ENCODE measurements around the gene FXYD6. TPM values are rescaled to one million over a fixed set of nuclear protein-coding genes. Genes with fewer than 3 reads are reported as not detected.

Gene FXYD6
- total RNA-seq, 1 donor from 2014 or later, result 45.8 TPM

- H3K4me3 ChIP-seq (ENCODE audit: low read depth, low read length), result no peak overlapping the region
Observed at GRCh38 chr11:117917591-117918151, 41.2 kb upstream of the FXYD6 start.

GRCh38 chr11:117916956-117917355 is 40.5 kb upstream of the FXYD6 start:
- no peak overlapping the region for H3K4me3 ChIP-seq (ENCODE audit: low read depth, low read length)
- no peak for TF ChIP-seq CTCF (IDR thresholded peaks at IDR 0.05; ENCODE audit: insufficient read depth, low read length, poor library complexity, severe bottlenecking)
- no peaks in the 10 kb centered on the region for H3K36me3 ChIP-seq (ENCODE audit: control insufficient read depth, insufficient read depth, low read length)
- peaks cover 4% of the 10 kb centered on the region for H3K27me3 ChIP-seq (ENCODE audit: control insufficient read depth, insufficient read depth, low read length)
- DNase-seq (ENCODE audit: low read depth), result no peak

More at GRCh38 chr11:117917591-117918151, 41.2 kb upstream of the FXYD6 start:
- no peak for DNase-seq (ENCODE audit: low read depth)
- H3K36me3 ChIP-seq (ENCODE audit: control insufficient read depth, insufficient read depth, low read length), result no peaks in the 10 kb centered on the region
- peaks cover 4% of the 10 kb centered on the region for H3K27me3 ChIP-seq (ENCODE audit: control insufficient read depth, insufficient read depth, low read length)
- no peak for TF ChIP-seq CTCF (IDR thresholded peaks at IDR 0.05; ENCODE audit: insufficient read depth, low read length, poor library complexity, severe bottlenecking)

DNA sequence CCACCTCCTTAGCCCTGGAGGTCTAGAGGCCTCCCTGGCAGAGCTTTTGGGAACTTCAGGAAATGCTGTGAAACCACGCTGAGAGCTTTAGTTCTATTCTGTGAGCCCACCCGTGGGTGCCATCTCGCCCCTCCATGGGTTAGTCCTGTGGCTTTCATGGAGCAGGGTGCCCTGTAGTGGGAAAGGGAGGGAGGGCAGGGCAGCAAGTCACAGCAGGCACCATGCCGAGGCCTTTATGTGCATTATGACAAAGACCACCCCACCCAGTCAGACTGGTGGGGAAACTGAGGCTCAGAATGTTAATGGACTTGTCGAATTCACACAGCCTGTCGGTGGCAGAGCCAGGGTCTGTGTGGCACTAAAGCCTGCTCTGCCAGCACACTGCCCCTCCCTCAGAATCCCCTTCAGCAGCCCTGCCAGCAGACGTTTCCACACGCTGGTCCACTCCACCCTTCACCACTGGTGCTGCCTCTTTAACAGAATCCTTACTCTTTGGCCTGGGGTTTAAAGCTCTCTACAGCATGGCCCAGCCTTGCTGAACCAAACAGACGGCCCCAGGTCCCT is 39.3 kb upstream of the FXYD6 start:
- Histone ChIP-seq H3K27me3 (ENCODE audit: control insufficient read depth, insufficient read depth, low read length) (peaks cover 4% of the 10 kb centered on the region), H3K4me3 (ENCODE audit: low read depth, low read length) (no peak overlapping the region), H3K36me3 (ENCODE audit: control insufficient read depth, insufficient read depth, low read length) (no peaks in the 10 kb centered on the region)
- DNase-seq (ENCODE audit: low read depth), result no peak
- no peak for TF ChIP-seq CTCF (IDR thresholded peaks at IDR 0.05; ENCODE audit: insufficient read depth, low read length, poor library complexity, severe bottlenecking)

- DNase-seq (ENCODE audit: low read depth), result no peak
- Histone ChIP-seq H3K36me3 (ENCODE audit: control insufficient read depth, insufficient read depth, low read length) (no peaks in the 10 kb centered on the region), H3K4me3 (ENCODE audit: low read depth, low read length) (no peak overlapping the region), H3K27me3 (ENCODE audit: control insufficient read depth, insufficient read depth, low read length) (peaks cover 4% of the 10 kb centered on the region)
- TF ChIP-seq CTCF (IDR thresholded peaks at IDR 0.05; ENCODE audit: insufficient read depth, low read length, poor library complexity, severe bottlenecking), result no peak
Observed at GRCh38 chr11:117914991-117915618, 38.6 kb upstream of the FXYD6 start.

DNA sequence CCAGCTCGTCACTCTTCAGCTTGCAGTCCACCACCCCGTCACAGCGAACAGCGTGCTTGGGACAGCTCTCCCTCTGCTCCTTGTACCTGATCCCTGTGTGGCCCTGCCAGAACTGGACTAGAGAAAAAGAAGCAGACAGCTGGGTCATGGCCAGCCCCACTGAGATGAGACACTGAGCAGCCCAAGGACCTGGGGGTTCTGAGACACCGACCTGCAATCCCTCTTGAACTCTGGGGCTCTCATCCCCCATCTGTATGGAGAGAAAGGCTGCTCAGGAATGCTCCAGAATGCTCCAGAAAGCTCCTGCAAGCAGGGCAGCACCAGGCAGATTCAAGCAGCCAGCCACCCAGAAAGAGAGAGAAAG is 37.9 kb upstream of the FXYD6 start:
- no peak for TF ChIP-seq CTCF (IDR thresholded peaks at IDR 0.05; ENCODE audit: insufficient read depth, low read length, poor library complexity, severe bottlenecking)

More for the DNA sequence above, 37.9 kb upstream of the FXYD6 start:
- Histone ChIP-seq H3K36me3 (ENCODE audit: control insufficient read depth, insufficient read depth, low read length) (no peaks in the 10 kb centered on the region), H3K4me3 (ENCODE audit: low read depth, low read length) (no peak overlapping the region), H3K27me3 (ENCODE audit: control insufficient read depth, insufficient read depth, low read length) (peaks cover 4% of the 10 kb centered on the region)
- no peak for DNase-seq (ENCODE audit: low read depth)

Data from kidney epithelial cell (primary cell).